NCI-H510A treated with DMSO at 0.1 percent for 48 hours (cell line): Measurements from ENCODE around the gene PLD2.

Experiments
- DNase-seq: peaks from one replicate; lab custom pipeline; 2025; lab: John Stamatoyannopoulos, UW

Gene PLD2, protein sequence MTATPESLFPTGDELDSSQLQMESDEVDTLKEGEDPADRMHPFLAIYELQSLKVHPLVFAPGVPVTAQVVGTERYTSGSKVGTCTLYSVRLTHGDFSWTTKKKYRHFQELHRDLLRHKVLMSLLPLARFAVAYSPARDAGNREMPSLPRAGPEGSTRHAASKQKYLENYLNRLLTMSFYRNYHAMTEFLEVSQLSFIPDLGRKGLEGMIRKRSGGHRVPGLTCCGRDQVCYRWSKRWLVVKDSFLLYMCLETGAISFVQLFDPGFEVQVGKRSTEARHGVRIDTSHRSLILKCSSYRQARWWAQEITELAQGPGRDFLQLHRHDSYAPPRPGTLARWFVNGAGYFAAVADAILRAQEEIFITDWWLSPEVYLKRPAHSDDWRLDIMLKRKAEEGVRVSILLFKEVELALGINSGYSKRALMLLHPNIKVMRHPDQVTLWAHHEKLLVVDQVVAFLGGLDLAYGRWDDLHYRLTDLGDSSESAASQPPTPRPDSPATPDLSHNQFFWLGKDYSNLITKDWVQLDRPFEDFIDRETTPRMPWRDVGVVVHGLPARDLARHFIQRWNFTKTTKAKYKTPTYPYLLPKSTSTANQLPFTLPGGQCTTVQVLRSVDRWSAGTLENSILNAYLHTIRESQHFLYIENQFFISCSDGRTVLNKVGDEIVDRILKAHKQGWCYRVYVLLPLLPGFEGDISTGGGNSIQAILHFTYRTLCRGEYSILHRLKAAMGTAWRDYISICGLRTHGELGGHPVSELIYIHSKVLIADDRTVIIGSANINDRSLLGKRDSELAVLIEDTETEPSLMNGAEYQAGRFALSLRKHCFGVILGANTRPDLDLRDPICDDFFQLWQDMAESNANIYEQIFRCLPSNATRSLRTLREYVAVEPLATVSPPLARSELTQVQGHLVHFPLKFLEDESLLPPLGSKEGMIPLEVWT

GRCh38 chr17:4806777-4807604 lies at the start of gene PLD2:
Gene PLD2 (plus strand): TSS chr17:4807152. CDS start chr17:4807773, 621 bp downstream.
- peak; percentile 82 for DNase-seq

DNA sequence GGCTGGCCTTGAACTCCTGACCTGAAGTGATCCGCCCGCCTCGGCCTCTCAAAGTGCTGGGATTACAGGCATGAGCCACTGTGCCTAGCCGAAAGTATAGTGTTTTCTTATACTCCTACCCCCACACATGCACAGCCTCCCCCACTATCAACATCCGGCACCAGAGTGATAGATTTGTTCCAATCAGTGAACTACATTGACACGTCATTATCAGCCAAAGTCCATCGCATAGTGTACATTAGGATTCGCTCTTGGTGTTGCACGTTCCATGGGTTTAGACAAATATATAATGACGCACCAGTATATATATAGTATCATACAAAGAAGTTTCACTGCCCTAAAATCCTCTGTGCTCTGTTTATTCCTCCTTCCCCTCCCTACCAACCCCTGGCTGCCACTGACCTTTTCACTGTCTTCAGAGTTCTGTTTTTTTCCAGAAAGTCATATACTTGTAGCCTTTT lies 47.1 kb upstream of the PLD2 start:
- DNase-seq = no peak

- no peak for DNase-seq
Measured at GRCh38 chr17:4764595-4764994, 42.4 kb upstream of the PLD2 start.

GRCh38 chr17:4766201-4766600 lies 40.8 kb upstream of the PLD2 start:
- DNase-seq = no peak

GRCh38 chr17:4766723-4767122 lies 40.2 kb upstream of the PLD2 start:
- no peak for DNase-seq

GRCh38 chr17:4768298-4768697 lies 38.7 kb upstream of the PLD2 start:
- DNase-seq = no peak

GRCh38 chr17:4769628-4770027 lies 37.3 kb upstream of the PLD2 start:
- no peak for DNase-seq

DNA sequence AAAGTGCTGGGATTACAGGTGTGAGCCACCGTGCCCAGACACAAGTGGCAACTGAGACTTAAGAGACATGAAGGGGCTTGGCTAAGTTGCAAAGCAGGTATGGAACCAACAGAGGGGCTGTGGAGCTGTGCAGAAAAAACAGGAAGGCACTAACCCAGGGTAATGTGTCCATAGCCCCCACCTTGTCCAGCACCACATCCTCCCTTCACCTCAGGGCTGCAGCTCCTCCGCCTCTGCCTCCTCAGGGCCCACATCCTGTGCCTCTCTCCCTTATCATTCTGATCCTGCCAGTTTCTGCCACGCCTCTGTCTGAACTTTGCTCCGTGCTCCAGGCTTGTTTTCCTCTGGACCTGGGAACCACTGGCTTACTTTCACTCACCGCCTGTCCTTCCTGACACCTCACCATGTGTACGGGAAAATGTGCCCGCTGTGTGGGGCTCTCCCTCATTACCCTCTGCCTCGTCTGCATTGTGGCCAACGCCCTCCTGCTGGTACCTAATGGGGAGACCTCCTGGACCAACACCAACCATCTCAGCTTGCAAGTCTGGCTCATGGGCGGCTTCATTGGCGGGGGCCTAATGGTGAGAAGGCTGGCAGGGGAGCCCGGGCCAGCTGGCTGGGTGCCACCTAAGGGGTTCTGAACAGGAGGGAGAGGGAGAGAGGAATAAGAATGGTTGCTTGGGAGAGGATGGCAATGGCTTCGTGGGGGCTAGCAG lies 35.3 kb upstream of the PLD2 start, which contains the start of gene TM4SF5:
Gene TM4SF5 (plus strand): TSS at position 368 of the 716 bp plus-strand sequence. CDS start 37 bp downstream, at position 405.
- DNase-seq = no peak

- DNase-seq = no peak
Measured at GRCh38 chr17:4772235-4772613, 34.7 kb upstream of the PLD2 start.

- DNase-seq = no peak
Measured at GRCh38 chr17:4777969-4778760, 28.8 kb upstream of the PLD2 start.

GRCh38 chr17:4780325-4780955 lies 26.5 kb upstream of the PLD2 start:
- DNase-seq = no peak

DNA sequence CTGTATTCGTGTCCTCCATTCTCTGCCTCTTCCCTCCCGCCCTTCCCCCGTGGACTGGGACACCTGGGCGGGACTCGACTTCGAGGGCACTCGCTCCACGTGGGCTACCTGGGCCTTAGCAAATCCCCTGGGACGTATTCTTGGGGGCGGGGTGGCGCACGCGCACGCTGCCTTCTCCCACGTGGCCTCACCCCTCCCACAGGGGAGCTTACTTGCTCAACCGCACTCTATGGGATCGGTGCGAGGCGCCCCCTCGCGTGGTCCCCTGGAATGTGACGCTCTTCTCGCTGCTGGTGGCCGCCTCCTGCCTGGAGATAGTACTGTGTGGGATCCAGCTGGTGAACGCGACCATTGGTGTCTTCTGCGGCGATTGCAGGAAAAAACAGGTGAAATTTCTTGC lies 24.3 kb upstream of the PLD2 start:
- peak; percentile 4 for DNase-seq

- no peak for DNase-seq
Measured at GRCh38 chr17:4785311-4786105, 21.4 kb upstream of the PLD2 start.

DNA sequence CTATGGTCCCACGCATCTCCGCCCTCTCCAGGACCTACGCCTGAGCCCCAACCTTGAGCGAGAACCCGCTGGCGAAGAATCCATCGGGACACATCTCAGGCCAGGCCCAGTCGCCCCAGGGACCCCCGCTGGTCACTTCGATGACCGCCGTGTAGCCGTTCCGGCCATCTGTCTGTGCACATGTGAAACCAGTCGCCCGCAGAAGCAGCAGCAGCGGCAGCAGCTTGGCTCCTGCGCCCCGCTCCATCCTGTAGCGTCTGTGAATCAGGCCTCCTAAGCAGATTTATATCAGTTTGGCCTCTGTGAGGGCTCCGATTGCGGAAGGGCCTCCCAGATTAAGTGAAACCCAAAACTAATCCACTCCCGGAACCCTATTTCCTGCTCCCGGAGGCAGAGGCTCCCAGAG lies 20.8 kb upstream of the PLD2 start, which contains the start of gene VMO1:
Gene VMO1 (minus strand): TSS at position 259 of the 406 bp plus-strand sequence. CDS start 12 bp downstream, at position 247.
- DNase-seq = no peak

GRCh38 chr17:4786516-4786915 lies 20.4 kb upstream of the PLD2 start:
- DNase-seq = no peak

DNA sequence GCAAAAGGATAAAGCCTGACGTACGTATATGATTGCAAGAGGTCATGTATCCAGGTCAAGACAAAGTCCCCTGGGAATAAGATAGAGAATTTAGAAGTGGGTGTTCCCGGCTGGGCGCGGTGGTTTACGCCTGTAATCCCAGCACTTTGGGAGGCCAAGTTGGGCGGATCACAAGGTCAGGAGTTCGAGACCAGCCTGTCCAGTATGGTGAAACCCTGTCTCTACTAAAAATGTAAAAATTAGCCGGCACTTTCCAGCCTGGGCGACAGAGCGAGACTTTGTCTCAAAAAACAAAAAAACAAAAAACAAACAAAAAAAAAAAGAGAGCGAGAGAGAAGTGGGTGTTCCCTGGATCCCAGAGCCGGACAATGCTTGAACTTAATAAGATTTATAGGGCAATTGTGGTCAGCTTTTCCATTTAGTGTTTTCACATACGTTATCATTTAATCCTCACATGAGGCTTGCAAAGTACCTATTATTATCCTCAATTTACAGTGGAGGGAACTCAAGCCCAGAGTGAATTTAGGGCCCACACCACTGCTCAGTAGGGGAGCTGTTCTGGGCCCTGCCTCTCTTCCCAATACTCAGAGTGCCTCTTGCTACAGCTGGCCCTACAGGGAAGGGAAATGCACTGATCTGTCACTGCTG lies 18.7 kb upstream of the PLD2 start:
- no peak for DNase-seq

DNA sequence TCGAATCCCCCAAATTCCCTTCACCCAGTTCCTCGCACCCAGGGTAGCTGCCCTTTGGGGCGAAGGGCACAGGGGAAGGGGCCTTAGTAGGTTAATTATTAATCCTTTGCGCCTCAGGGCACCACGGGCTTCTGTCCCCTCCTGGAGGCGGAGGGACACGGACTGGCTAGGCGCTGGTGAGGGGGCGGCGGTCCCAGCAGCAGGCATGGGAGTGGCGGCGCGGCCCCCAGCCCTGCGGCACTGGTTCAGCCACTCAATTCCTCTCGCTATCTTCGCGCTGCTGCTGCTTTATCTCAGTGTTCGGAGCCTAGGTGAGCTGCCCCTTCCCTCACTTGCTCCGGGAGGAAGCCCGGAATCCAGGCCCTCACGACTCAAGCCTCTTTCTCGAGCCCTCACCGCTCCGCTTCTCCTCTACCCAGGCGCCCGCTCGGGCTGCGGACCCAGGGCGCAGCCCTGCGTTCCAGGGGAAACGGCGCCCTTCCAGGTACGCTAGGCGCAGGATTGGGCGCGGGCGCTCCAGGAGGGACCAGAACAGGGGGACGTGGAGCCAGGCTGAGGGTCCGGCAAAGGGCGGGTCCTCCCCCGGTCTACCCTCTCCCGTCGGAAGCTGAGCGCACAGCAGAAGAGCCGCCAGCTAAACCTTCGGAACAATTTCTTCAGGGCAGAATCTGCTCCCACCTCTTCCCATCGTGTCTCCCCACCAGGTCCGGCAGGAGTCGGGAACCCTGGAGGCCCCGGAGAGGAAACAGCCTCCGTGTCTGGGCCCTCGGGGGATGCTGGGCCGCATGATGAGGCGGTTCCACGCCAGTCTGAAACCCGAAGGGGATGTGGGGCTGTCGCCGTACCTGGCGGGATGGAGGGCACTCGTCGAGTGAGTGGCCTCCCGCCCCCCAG lies 17.9 kb upstream of the PLD2 start, which contains the start of gene GLTPD2:
Gene GLTPD2 (plus strand): TSS at position 158 of the 894 bp plus-strand sequence. CDS start 48 bp downstream, at position 206.
- peak; percentile 21 for DNase-seq
